K562 (cell line): ENCODE measurements around the gene TXNRD1. TPM values are rescaled to one million over a fixed set of nuclear protein-coding genes. Genes with fewer than 3 reads are reported as not detected.

ENCODE experiments used
- ATF7 ChIP-seq: fragments of 450-650 bp; IDR thresholded peaks from 2 replicates; pipeline ENCODE4 v1.7.1; 2014; ENCODE audit warnings: mild to moderate bottlenecking, moderate library complexity
- CREB3L1 ChIP-seq: fragments of 450-650 bp; IDR thresholded peaks from 2 replicates; pipeline ENCODE4 v1.6.1; 2014; ENCODE audit warnings: low read depth, mild to moderate bottlenecking, moderate library complexity, borderline replicate concordance
- DEAF1 ChIP-seq: fragments of 450-650 bp; formaldehyde crosslinking; IDR thresholded peaks from 2 replicates; pipeline ENCODE4 v1.4.0; 2020; ENCODE audit warnings: mild to moderate bottlenecking, moderate library complexity
- ELK3 ChIP-seq: fragments of 450-650 bp; formaldehyde crosslinking; IDR thresholded peaks from 2 replicates; pipeline ENCODE4 v1.4.0; 2020; ENCODE audit warnings: mild to moderate bottlenecking
- LARP7 ChIP-seq: fragments of 450-650 bp; IDR thresholded peaks from 2 replicates; pipeline ENCODE4 v1.6.1; 2016
- MAFG ChIP-seq: fragments of 450-650 bp; conservative IDR thresholded peaks from 2 replicates; pipeline ENCODE4 v1.6.1; 2016; ENCODE audit warnings: missing genetic modification characterization, missing compliant biosample characterization
- NCOA1 ChIP-seq: fragments of 450-650 bp; IDR thresholded peaks from 2 replicates; pipeline ENCODE4 v1.6.1; 2016; ENCODE audit warnings: low read depth
- SMARCA4 ChIP-seq: fragments of 450-650 bp; IDR thresholded peaks from 2 replicates; pipeline ENCODE4 v1.6.1; 2016
- SPI1 ChIP-seq: IDR thresholded peaks from 2 replicates; pipeline ENCODE4 v1.6.1; 2011; ENCODE audit warnings: low read depth, low read length, control low read depth, borderline replicate concordance
- SRSF1 ChIP-seq: fragments of 200-400 bp; formaldehyde crosslinking; IDR thresholded peaks from 2 replicates; pipeline ENCODE4 v1.6.1; 2017; ENCODE audit warnings: mild to moderate bottlenecking, low read depth, low read length, moderate library complexity
- ZNF766 ChIP-seq: fragments of 200-800 bp; sonication (Bioruptor generic); conservative IDR thresholded peaks from 2 replicates; pipeline ENCODE4 v1.6.1; 2016; ENCODE audit warnings: missing genetic modification characterization, missing compliant biosample characterization
- polyA plus RNA-seq, 8 experiments: library from polyadenylated mRNA; depleted of rRNA in 4 of 8; stranded (reverse) in 5 of 8; unstranded in 3 of 8; fragments of >200 nt; fragmentation: Nextera tagmentation in 2 of 8; fragmentation: Illumina TruSeq in 1 of 8; extraction: Ambion mirVana in 2 of 8; extraction: Trizol in 1 of 8; gene quantifications; 2 replicates each; pipeline versions ENCODE4 v1.2.1 to v1.2.3, GENCODE V29; 2011 to 2014; ENCODE audit warnings: inconsistent platforms in 1 of 8, missing spikeins in 1 of 8
- total RNA-seq, 7 experiments: library from RNA; depleted of rRNA in 6 of 7; stranded (reverse); fragments of >200 nt in 6 of 7; fragmentation: Illumina TruSeq in 2 of 7; extraction: Trizol in 2 of 7; gene quantifications; 2 replicates each; pipeline versions ENCODE4 v1.2.1 to v1.2.3, GENCODE V29; 2011 to 2021; ENCODE audit warnings: low replicate concordance in 1 of 7
- TF ChIP-seq, protein P1 (sequence below): fragments of 450-650 bp; IDR thresholded peaks from 2 replicates; pipeline ENCODE4 v1.6.1; 2016; ENCODE audit warnings: low read depth
- TF ChIP-seq, protein P2 (sequence below), 2 experiments: fragments of 450-650 bp in 1 of 2; sonication (generic) in 1 of 2; formaldehyde crosslinking in 1 of 2; IDR thresholded peaks in 1 of 2; conservative IDR thresholded peaks in 1 of 2; 2 replicates each; pipeline versions ENCODE4 v1.6.1 to v1.8.1; 2016 to 2023; ENCODE audit warnings: mild to moderate bottlenecking in 2 of 2, moderate library complexity in 2 of 2, inconsistent platforms in 1 of 2, missing genetic modification reagents in 1 of 2

The TXNRD1 gene
- total and polyA plus RNA-seq, 9 of the 15 experiments (the other 6 are each of a cell fraction or from before 2014, with no cell fraction given): 107 to 189 (median 146) TPM

DNA sequence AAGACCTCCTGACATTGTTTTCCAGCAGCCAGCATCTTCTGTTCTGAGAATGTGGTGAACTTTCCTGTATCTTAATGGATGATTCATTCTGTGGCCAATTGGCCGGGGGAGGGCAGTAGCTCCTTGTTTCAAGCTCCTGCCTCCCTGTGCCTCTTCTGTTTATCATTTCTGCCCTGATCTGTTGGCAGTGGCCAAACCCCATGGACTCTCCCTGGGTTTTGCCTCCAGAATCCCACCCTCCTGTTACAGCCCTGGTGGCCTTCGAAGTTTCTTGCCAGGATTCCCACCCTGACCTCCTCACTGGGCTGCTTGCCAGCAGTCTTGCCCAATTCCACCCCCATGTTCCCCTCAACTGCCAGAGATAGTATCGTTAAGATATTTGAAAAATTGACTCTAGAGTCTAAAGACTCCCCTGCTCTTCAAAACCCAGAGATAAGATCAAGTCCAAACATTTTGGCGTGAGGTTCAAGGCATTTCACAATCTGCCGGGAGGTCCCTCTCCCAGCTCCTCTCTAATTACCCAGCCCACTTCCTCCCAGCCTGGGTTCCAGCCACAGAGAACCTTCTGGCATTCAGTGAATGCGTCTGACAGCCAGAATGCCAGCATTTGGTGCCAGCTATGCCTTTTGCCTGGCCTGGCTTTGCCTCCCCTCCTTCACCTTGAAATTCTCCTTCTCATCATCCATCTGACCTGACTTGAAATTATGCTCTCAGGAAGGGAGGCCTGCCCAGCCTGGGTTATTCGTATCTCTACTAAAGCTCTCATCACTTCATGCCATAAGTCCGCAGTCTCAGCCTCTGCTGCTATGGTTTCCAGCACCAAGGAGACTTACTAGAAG lies 37.7 kb upstream of the TXNRD1 start (continued):
- TF ChIP-seq, protein P1, sequence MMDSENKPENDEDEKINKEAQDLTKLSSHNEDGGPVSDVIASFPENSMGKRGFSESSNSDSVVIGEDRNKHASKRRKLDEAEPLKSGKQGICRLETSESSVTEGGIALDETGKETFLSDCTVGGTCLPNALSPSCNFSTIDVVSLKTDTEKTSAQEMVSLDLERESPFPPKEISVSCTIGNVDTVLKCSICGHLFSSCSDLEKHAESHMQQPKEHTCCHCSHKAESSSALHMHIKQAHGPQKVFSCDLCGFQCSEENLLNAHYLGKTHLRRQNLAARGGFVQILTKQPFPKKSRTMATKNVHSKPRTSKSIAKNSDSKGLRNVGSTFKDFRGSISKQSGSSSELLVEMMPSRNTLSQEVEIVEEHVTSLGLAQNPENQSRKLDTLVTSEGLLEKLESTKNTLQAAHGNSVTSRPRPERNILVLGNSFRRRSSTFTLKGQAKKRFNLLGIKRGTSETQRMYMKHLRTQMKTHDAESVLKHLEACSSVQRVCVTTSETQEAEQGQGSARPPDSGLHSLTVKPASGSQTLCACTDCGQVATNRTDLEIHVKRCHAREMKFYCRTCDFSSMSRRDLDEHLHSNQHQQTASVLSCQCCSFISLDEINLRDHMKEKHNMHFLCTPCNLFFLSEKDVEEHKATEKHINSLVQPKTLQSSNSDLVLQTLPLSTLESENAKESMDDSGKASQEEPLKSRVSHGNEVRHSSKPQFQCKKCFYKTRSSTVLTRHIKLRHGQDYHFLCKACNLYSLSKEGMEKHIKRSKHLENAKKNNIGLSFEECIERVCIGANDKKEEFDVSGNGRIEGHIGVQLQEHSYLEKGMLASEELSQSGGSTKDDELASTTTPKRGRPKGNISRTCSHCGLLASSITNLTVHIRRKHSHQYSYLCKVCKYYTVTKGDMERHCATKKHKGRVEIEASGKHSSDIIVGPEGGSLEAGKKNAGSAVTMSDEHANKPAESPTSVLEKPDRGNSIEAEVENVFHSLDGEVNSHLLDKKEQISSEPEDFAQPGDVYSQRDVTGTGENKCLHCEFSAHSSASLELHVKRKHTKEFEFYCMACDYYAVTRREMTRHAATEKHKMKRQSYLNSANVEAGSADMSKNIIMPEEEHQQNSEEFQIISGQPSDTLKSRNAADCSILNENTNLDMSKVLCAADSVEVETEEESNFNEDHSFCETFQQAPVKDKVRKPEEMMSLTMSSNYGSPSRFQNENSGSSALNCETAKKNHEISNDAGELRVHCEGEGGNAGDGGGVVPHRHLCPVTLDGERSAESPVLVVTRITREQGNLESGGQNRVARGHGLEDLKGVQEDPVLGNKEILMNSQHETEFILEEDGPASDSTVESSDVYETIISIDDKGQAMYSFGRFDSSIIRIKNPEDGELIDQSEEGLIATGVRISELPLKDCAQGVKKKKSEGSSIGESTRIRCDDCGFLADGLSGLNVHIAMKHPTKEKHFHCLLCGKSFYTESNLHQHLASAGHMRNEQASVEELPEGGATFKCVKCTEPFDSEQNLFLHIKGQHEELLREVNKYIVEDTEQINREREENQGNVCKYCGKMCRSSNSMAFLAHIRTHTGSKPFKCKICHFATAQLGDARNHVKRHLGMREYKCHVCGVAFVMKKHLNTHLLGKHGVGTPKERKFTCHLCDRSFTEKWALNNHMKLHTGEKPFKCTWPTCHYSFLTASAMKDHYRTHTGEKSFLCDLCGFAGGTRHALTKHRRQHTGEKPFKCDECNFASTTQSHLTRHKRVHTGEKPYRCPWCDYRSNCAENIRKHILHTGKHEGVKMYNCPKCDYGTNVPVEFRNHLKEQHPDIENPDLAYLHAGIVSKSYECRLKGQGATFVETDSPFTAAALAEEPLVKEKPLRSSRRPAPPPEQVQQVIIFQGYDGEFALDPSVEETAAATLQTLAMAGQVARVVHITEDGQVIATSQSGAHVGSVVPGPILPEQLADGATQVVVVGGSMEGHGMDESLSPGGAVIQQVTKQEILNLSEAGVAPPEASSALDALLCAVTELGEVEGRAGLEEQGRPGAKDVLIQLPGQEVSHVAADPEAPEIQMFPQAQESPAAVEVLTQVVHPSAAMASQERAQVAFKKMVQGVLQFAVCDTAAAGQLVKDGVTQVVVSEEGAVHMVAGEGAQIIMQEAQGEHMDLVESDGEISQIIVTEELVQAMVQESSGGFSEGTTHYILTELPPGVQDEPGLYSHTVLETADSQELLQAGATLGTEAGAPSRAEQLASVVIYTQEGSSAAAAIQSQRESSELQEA: no peak
- TF ChIP-seq ZNF766 (CRISPR knock-in tag): 0 out of 2 replicates have a peak, but pooled peaks have one; percentile 33
- TF ChIP-seq, protein P2, sequence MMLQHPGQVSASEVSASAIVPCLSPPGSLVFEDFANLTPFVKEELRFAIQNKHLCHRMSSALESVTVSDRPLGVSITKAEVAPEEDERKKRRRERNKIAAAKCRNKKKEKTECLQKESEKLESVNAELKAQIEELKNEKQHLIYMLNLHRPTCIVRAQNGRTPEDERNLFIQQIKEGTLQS (IDR thresholded peaks at IDR 0.05): peak; percentile 57
- TF ChIP-seq, protein P2 (CRISPR knock-in tag; conservative IDR thresholded peaks at IDR 0.05): no peak
- no peak for TF ChIP-seq MAFG (tag)
- TF ChIP-seq CREB3L1: no peak
- TF ChIP-seq SPI1: peak; percentile 70
- TF ChIP-seq ELK3 (CRISPR knock-in tag): no peak
- TF ChIP-seq ATF7: peak; percentile 60; the same call in 1 of the 2 replicates
- peak; percentile 66; the same call in 1 of the 2 replicates for TF ChIP-seq SMARCA4
- TF ChIP-seq SRSF1: no peak
- no peak for TF ChIP-seq NCOA1
- TF ChIP-seq LARP7: no peak
- 0 out of 2 replicates have a peak, but pooled peaks have one; percentile 17 for TF ChIP-seq DEAF1 (CRISPR knock-in tag)
